MM.1S (cell line): ENCODE results near the gene CDHR5.

Experiments used
- DNase-seq: peaks from one replicate; pipeline ENCODE4 v3.0.0-alpha.2; 2015
- H2AFZ ChIP-seq: fragments of 300-600 bp; sonication (generic); 2 replicates; pipeline ENCODE4 v1.6.0; 2016; ENCODE audit warnings: antibody characterized with exemption, low read length
- H3F3A ChIP-seq: fragments of 300-600 bp; sonication (generic); 2 replicates; pipeline ENCODE4 v1.6.1; 2016; ENCODE audit warnings: mild to moderate bottlenecking, antibody characterized with exemption, low read length, moderate library complexity, mixed read lengths; ENCODE audit not compliant: insufficient read depth
- H3K27ac ChIP-seq: fragments of 300-600 bp; sonication (generic); 2 replicates; pipeline ENCODE4 v1.5.1; 2016; ENCODE audit warnings: mild to moderate bottlenecking, low read length
- H3K27me3 ChIP-seq: fragments of 300-600 bp; sonication (generic); replicated peaks from 2 replicates; pipeline ENCODE4 v1.6.0; 2016; ENCODE audit warnings: low read length; ENCODE audit not compliant: insufficient read depth
- H3K36me3 ChIP-seq: fragments of 300-600 bp; sonication (generic); replicated peaks from 2 replicates; pipeline ENCODE4 v1.6.1; 2016; ENCODE audit warnings: mild to moderate bottlenecking, low read length, mixed read lengths; ENCODE audit not compliant: insufficient read depth
- H3K4me1 ChIP-seq: fragments of 300-600 bp; sonication (generic); 2 replicates; pipeline ENCODE4 v1.6.1; 2016; ENCODE audit warnings: low read length, mixed read lengths
- H3K4me2 ChIP-seq: fragments of 300-600 bp; sonication (generic); 2 replicates; pipeline ENCODE4 v1.6.0; 2016; ENCODE audit warnings: low read depth, low read length
- H3K4me3 ChIP-seq: fragments of 300-600 bp; sonication (generic); 2 replicates; pipeline ENCODE4 v1.5.1; 2016; ENCODE audit warnings: low read length, mixed read lengths
- H3K79me2 ChIP-seq: fragments of 300-600 bp; sonication (generic); 2 replicates; pipeline ENCODE4 v1.6.1; 2016; ENCODE audit warnings: mixed run types, low read length, mixed read lengths
- H3K9ac ChIP-seq: fragments of 300-600 bp; sonication (generic); 2 replicates; pipeline ENCODE4 v1.6.1; 2016; ENCODE audit warnings: low read length, mixed read lengths
- H3K9me2 ChIP-seq: fragments of 300-600 bp; sonication (generic); replicated peaks from 2 replicates; pipeline ENCODE4 v1.6.1; 2016; ENCODE audit warnings: mild to moderate bottlenecking, low read length, mixed read lengths; ENCODE audit not compliant: insufficient read depth
- H3K9me3 ChIP-seq: fragments of 300-600 bp; sonication (generic); replicated peaks from 2 replicates; pipeline ENCODE4 v1.6.1; 2016; ENCODE audit warnings: mild to moderate bottlenecking, low read length, mixed read lengths; ENCODE audit not compliant: insufficient read depth
- H4K20me1 ChIP-seq: fragments of 300-600 bp; sonication (generic); 2 replicates; pipeline ENCODE4 v1.6.1; 2016; ENCODE audit warnings: mild to moderate bottlenecking, low read length, moderate library complexity, mixed read lengths; ENCODE audit not compliant: insufficient read depth
- CTCF ChIP-seq: fragments of 300-600 bp; sonication (generic); IDR thresholded peaks from 2 replicates; pipeline ENCODE4 v1.5.1; 2016; ENCODE audit warnings: antibody characterized with exemption, low read length, mixed read lengths
- EZH2 ChIP-seq: fragments of 300-600 bp; sonication (generic); optimal IDR thresholded peaks from 2 replicates; pipeline ENCODE3; 2017; ENCODE audit warnings: low read depth, mild to moderate bottlenecking, antibody characterized with exemption, low read length, mixed read lengths
- EZH2phosphoT487 ChIP-seq: fragments of 300-600 bp; sonication (generic); IDR thresholded peaks from 2 replicates; pipeline ENCODE4 v1.6.1; 2018; ENCODE audit warnings: antibody characterized with exemption, low read length

CDHR5 gene

GRCh38 chr11:596374-596773 is 28.4 kb downstream of the CDHR5 start:
- Histone ChIP-seq H3K79me2 (peaks cover 63% of the 10 kb centered on the region), H3K27me3 (no peaks in the 10 kb centered on the region), H3F3A (no peaks in the 10 kb centered on the region), H3K9me2 (no peaks in the 10 kb centered on the region), H3K9me3 (no peaks in the 10 kb centered on the region), H3K4me3 (no peak overlapping the region), H3K4me1 (no peaks in the 10 kb centered on the region), H3K27ac (no peak overlapping the region), H4K20me1 (no peaks in the 10 kb centered on the region), H3K36me3 (peaks cover 22% of the 10 kb centered on the region), H3K4me2 (no peak overlapping the region), H2AFZ (no peak overlapping the region), H3K9ac (no peak overlapping the region)
- DNase-seq, result no peak
- TF ChIP-seq EZH2 (no peak), CTCF (no peak), EZH2phosphoT487 (no peak)

- TF ChIP-seq EZH2 (no peak), EZH2phosphoT487 (no peak), CTCF (no peak)
- H3K9me3 ChIP-seq, result no peaks in the 10 kb centered on the region
- H4K20me1 ChIP-seq, result no peaks in the 10 kb centered on the region
- no peak overlapping the region for H3K4me2 ChIP-seq
- no peaks in the 10 kb centered on the region for H3F3A ChIP-seq
- no peaks in the 10 kb centered on the region for H3K9me2 ChIP-seq
- no peaks in the 10 kb centered on the region for H3K27me3 ChIP-seq
- DNase-seq, result no peak
- H3K27ac ChIP-seq, result no peak overlapping the region
- no peaks in the 10 kb centered on the region for H3K4me1 ChIP-seq
- H3K36me3 ChIP-seq, result peaks cover 21% of the 10 kb centered on the region
- H2AFZ ChIP-seq, result no peak overlapping the region
- H3K9ac ChIP-seq, result no peak overlapping the region
- H3K4me3 ChIP-seq, result no peak overlapping the region
- H3K79me2 ChIP-seq, result peaks cover 68% of the 10 kb centered on the region
These were observed 29.4 kb downstream of the CDHR5 start for GRCh38 chr11:595400-595799.

- Histone ChIP-seq H3K4me3 (no peak overlapping the region), H3K4me1 (no peaks in the 10 kb centered on the region), H3K9me2 (no peaks in the 10 kb centered on the region), H3K27ac (no peak overlapping the region), H3K9ac (no peak overlapping the region), H2AFZ (no peak overlapping the region), H3F3A (no peaks in the 10 kb centered on the region), H3K27me3 (no peaks in the 10 kb centered on the region), H3K36me3 (peaks cover 17% of the 10 kb centered on the region), H3K4me2 (no peak overlapping the region), H3K79me2 (peaks cover 78% of the 10 kb centered on the region), H4K20me1 (no peaks in the 10 kb centered on the region), H3K9me3 (no peaks in the 10 kb centered on the region)
- no peak for DNase-seq
- TF ChIP-seq EZH2phosphoT487, result no peak
- no peak for TF ChIP-seq CTCF
- no peak for TF ChIP-seq EZH2
These were observed 31.4 kb downstream of the CDHR5 start for GRCh38 chr11:593347-593746.
